HepG2 (cell line): ENCODE measurements around the gene GNA15. TPM values are rescaled to one million over a fixed set of nuclear protein-coding genes. Genes with fewer than 3 reads are reported as not detected.

Experiments used
- ATAC-seq: fragments of 200-7000 bp; cut with Tn5 transposase; 3 replicates; pipeline ENCODE4 v1.9.1; 2020; ENCODE audit warnings: mild to moderate bottlenecking, moderate library complexity
- BruUV-seq: library from RNA; stranded (reverse); fragments of 400-500 nt; replicated peaks from 2 replicates; lab custom pipeline; 2021; lab: Mats Ljungman, UMichigan
- CTCF ChIA-PET: fragments of 300-600 bp; formaldehyde crosslinking; extraction: SDS; loops from one replicate; lab custom pipeline; 2021; ENCODE audit warnings: low total read pairs, inconsistent platforms, low intra/inter-chr PET ratio; lab: Yijun Ruan, JAX
- POLR2A ChIA-PET: fragments of 350-600 bp; sonication (Branson Sonifier 250); formaldehyde crosslinking; loops from one replicate; lab custom pipeline; 2020; ENCODE audit warnings: antibody characterized with exemption, inconsistent platforms; lab: Yijun Ruan, JAX
- DNase-seq: peaks from one replicate; pipeline ENCODE4 v3.0.0-alpha.2; 2015; ENCODE audit warnings: low spot score
- FAIRE-seq: peaks from 3 replicates; lab custom pipeline; 2011; peaks lifted over from hg19 to GRCh38; lab: Jason Lieb, UNC
- H2AFZ ChIP-seq: one replicate; pipeline ENCODE4 v1.6.1; 2011; ENCODE audit warnings: low read length, inconsistent platforms
- H3K27ac ChIP-seq: fragments of 300-600 bp; 3 replicates; pipeline ENCODE4 v1.8.0; 2011; ENCODE audit warnings: mixed run types, mild to moderate bottlenecking, mixed read lengths, low read length, inconsistent platforms; ENCODE audit not compliant: insufficient read depth; ENCODE audit errors: extremely low read length
- H3K27me3 ChIP-seq, 2 experiments: fragments of 200-600 bp in 1 of 2; 2 replicates in 1 of 2; 3 replicates in 1 of 2; pipeline versions ENCODE4 v1.6.0 to v1.8.0; 2011; ENCODE audit warnings: low read length in 2 of 2, mild to moderate bottlenecking in 2 of 2, moderate library complexity in 2 of 2, inconsistent platforms in 1 of 2; ENCODE audit not compliant: insufficient read depth in 2 of 2, control insufficient read depth in 1 of 2
- H3K36me3 ChIP-seq, 2 experiments: fragments of 200-600 bp in 1 of 2; replicated peaks in 1 of 2; 2 replicates in 1 of 2; 3 replicates in 1 of 2; pipeline versions ENCODE4 v1.5.1 to v1.8.0; 2011; ENCODE audit warnings: low read length in 2 of 2, inconsistent platforms in 1 of 2; ENCODE audit not compliant: insufficient read depth in 2 of 2, control insufficient read depth in 1 of 2
- H3K4me1 ChIP-seq: 2 replicates; pipeline ENCODE4 v1.5.1; 2012; ENCODE audit warnings: low read length, inconsistent platforms; ENCODE audit not compliant: insufficient read depth
- H3K4me2 ChIP-seq: 2 replicates; pipeline ENCODE4 v1.6.0; 2011; ENCODE audit warnings: low read depth, low read length, inconsistent platforms
- H3K4me3 ChIP-seq, 3 experiments: fragments of 200-600 bp in 1 of 3; sonication (generic), shearing (Covaris generic) in 1 of 3; replicated peaks in 1 of 3; 2 replicates each; pipeline ENCODE4 v1.5.1; 2011 to 2016; ENCODE audit warnings: low read length in 3 of 3, inconsistent platforms in 2 of 3, low read depth in 2 of 3, mild to moderate bottlenecking in 2 of 3, control low read depth in 1 of 3, mixed read lengths in 1 of 3; ENCODE audit not compliant: insufficient read depth in 1 of 3
- H3K79me2 ChIP-seq: one replicate; pipeline ENCODE4 v1.6.1; 2011; ENCODE audit warnings: low read length, inconsistent platforms; ENCODE audit not compliant: insufficient read depth
- H3K9ac ChIP-seq: 2 replicates; pipeline ENCODE4 v1.6.0; 2011; ENCODE audit warnings: mild to moderate bottlenecking, low read depth, low read length, inconsistent platforms; ENCODE audit not compliant: insufficient read depth
- H3K9me3 ChIP-seq: 2 replicates; pipeline ENCODE4 v1.5.1; 2012; ENCODE audit warnings: mild to moderate bottlenecking, low read length
- H4K20me1 ChIP-seq: 2 replicates; pipeline ENCODE4 v1.6.0; 2011; ENCODE audit warnings: inconsistent platforms, mild to moderate bottlenecking, low read length, moderate library complexity; ENCODE audit not compliant: insufficient read depth
- AGO2 ChIP-seq: fragments of 200-400 bp; formaldehyde crosslinking; optimal IDR thresholded peaks from 2 replicates; pipeline ENCODE3; 2017; ENCODE audit warnings: mild to moderate bottlenecking, low read depth, low read length, moderate library complexity
- ELF3 ChIP-seq: IDR thresholded peaks from 2 replicates; pipeline ENCODE4 v1.6.1; 2016; ENCODE audit warnings: missing genetic modification reagents, missing compliant biosample characterization
- FUBP1 ChIP-seq: sonication (generic); formaldehyde crosslinking; IDR thresholded peaks from 2 replicates; pipeline ENCODE4 v1.5.1; 2020; ENCODE audit warnings: missing genetic modification reagents, mild to moderate bottlenecking, borderline replicate concordance
- MEF2D ChIP-seq: sonication (generic); formaldehyde crosslinking; IDR thresholded peaks from 2 replicates; pipeline ENCODE4 v1.5.1; 2020; ENCODE audit warnings: mild to moderate bottlenecking, missing genetic modification reagents
- ZNF441 ChIP-seq: sonication (generic); formaldehyde crosslinking; IDR thresholded peaks from 2 replicates; pipeline ENCODE4 v1.7.0; 2021; ENCODE audit warnings: missing genetic modification reagents, borderline replicate concordance
- ZNF782 ChIP-seq: sonication (generic); formaldehyde crosslinking; IDR thresholded peaks from 2 replicates; pipeline ENCODE4 v1.4.0; 2020; ENCODE audit warnings: missing genetic modification reagents, mild to moderate bottlenecking, borderline replicate concordance
- WGBS: methylation state at CpG from one replicate; pipeline ENCODE4 v1.1.6; 2017; ENCODE audit warnings: low lambda C conversion rate; 5-methylcytosine and 5-hydroxymethylcytosine counted together
- in situ Hi-C: cut with HindIII; loops from 2 replicates; pipeline ENCODE4 v1.10.0; 2017; ENCODE audit warnings: low pct_unique_long_range_greater_than_20kb; ENCODE audit not compliant: extremely low pct_ligation_motif_present
- intact Hi-C: fragments of 100-400 bp; cut with micrococcal nuclease; formaldehyde crosslinking; loops from one replicate; pipeline ENCODE4 v1.10.0; 2022; ENCODE audit not compliant: unreplicated experiment
- polyA plus RNA-seq, 8 experiments: library from polyadenylated mRNA; depleted of rRNA in 3 of 8; stranded (reverse) in 7 of 8; unstranded in 1 of 8; fragments of >200 nt; fragmentation: Illumina TruSeq in 4 of 8; extraction: Trizol in 4 of 8; gene quantifications; 2 replicates each; pipeline versions ENCODE4 v1.2.1 to v1.2.3, GENCODE V29; 2011 to 2016; ENCODE audit warnings: low read depth in 4 of 8, missing spikeins in 1 of 8, mixed read lengths in 1 of 8; ENCODE audit not compliant: insufficient read depth in 1 of 8
- total RNA-seq, 5 experiments: library from RNA; depleted of rRNA; stranded (reverse); fragments of >200 nt; fragmentation: Illumina TruSeq; extraction: Trizol; gene quantifications; 2 replicates each; pipeline ENCODE4 v1.2.3, GENCODE V29; 2016; ENCODE audit warnings: low read depth in 1 of 5

Gene GNA15
- total and polyA plus RNA-seq, 2 of the 13 experiments (the other 11 are each of a cell fraction or from before 2014, with no cell fraction given) = not detected

- intact Hi-C loops (no loop called here), in situ Hi-C loops (no loop called here)
- 98% methylated on average over 40 of the region's 42 CpGs for WGBS
- FAIRE-seq (no peak), DNase-seq (no peak), ATAC-seq (no peak)
- H3K79me2 ChIP-seq = no peaks in the 10 kb centered on the region
- TF ChIP-seq AGO2 (peak; percentile 62), ZNF782 (no peak)
- POLR2A ChIA-PET = no interaction called here
- no peak overlapping the region for H3K4me2 ChIP-seq
- no TSS peak for BruUV-seq
- no peak overlapping the region for H3K4me3 ChIP-seq
- H3K27me3 ChIP-seq = no peaks in the 10 kb centered on the region
- no peak overlapping the region for H3K9ac ChIP-seq
- CTCF ChIA-PET = no interaction called here
- peaks cover 2% of the 10 kb centered on the region; the same call in 1 of the 2 replicates for H4K20me1 ChIP-seq
- H3K27ac ChIP-seq = no peak overlapping the region
- peaks cover 6 to 11% of the 10 kb centered on the region in 2 experiments; a peak in 2 of 5 replicates for H3K36me3 ChIP-seq
- no peaks in the 10 kb centered on the region for H3K4me1 ChIP-seq
- no peak overlapping the region for H2AFZ ChIP-seq
- H3K9me3 ChIP-seq = no peaks in the 10 kb centered on the region
Measured at GRCh38 chr19:3118232-3119070, 17.4 kb upstream of the GNA15 start.

GRCh38 chr19:3119071-3119595 lies 16.7 kb upstream of the GNA15 start:
- H3K36me3 ChIP-seq = peaks cover 6 to 9% of the 10 kb centered on the region in 2 experiments; a peak in 2 of 5 replicates
- DNase-seq (no peak), FAIRE-seq (no peak), ATAC-seq (no peak)
- no peak overlapping the region for H3K9ac ChIP-seq
- BruUV-seq = no TSS peak
- H3K4me2 ChIP-seq = no peak overlapping the region
- H3K4me1 ChIP-seq = no peaks in the 10 kb centered on the region
- no peak overlapping the region for H2AFZ ChIP-seq
- ChIA-PET CTCF (no interaction called here), POLR2A (no interaction called here)
- in situ Hi-C loops (no loop called here), intact Hi-C loops (no loop called here)
- WGBS = 96% methylated on average over 23 of the region's 23 CpGs
- H3K9me3 ChIP-seq = no peaks in the 10 kb centered on the region
- H3K27me3 ChIP-seq = no peaks in the 10 kb centered on the region
- no peaks in the 10 kb centered on the region for H3K79me2 ChIP-seq
- no peak overlapping the region for H3K4me3 ChIP-seq
- TF ChIP-seq ZNF441 (CRISPR knock-in tag) = no peak
- TF ChIP-seq ELF3 = no peak
- no peak for TF ChIP-seq MEF2D (CRISPR knock-in tag)
- TF ChIP-seq AGO2 = peak; percentile 23
- no peak for TF ChIP-seq FUBP1
- peaks cover 2% of the 10 kb centered on the region; the same call in 1 of the 2 replicates for H4K20me1 ChIP-seq
- H3K27ac ChIP-seq = no peak overlapping the region
